Esophagus muscularis mucosa (tissue), 4 donors: ENCODE measurements around the gene KCNA5. TPM values are rescaled to one million over a fixed set of nuclear protein-coding genes. Genes with fewer than 3 reads are reported as not detected.
A peak's percentile ranks its signal among the peaks of the same experiment; 100 is the strongest.

Experiments used
- DNase-seq: peaks from one replicate; pipeline ENCODE4 v3.0.0-alpha.2; 2017; ENCODE audit errors: extremely low spot score
- H3K27ac ChIP-seq, 4 donors: fragments of 200-600 bp; sonication (generic); replicated peaks in 1 of 4; 1 replicate in 3 of 4; 2 replicates in 1 of 4; pipeline ENCODE4 v1.5.1; 2016 to 2019; ENCODE audit warnings: mild to moderate bottlenecking in 1 of 4
- H3K27me3 ChIP-seq, 4 donors: fragments of 200-600 bp; sonication (generic); one replicate each; pipeline versions ENCODE4 v1.5.1 to v1.6.0; 2016 to 2019
- H3K36me3 ChIP-seq, 4 donors: fragments of 200-600 bp; sonication (generic); one replicate each; pipeline ENCODE4 v1.5.1; 2016 to 2019
- H3K4me1 ChIP-seq, 4 donors: fragments of 200-600 bp; sonication (generic); one replicate each; pipeline ENCODE4 v1.5.1; 2016 to 2019
- H3K4me3 ChIP-seq, 4 donors: fragments of 200-600 bp; sonication (generic); 1 replicate in 2 of 4; 2 replicates in 2 of 4; pipeline ENCODE4 v1.5.1; 2016 to 2019; ENCODE audit warnings: mild to moderate bottlenecking in 4 of 4, moderate library complexity in 1 of 4
- H3K9me3 ChIP-seq, 4 donors: fragments of 200-600 bp; sonication (generic); 1 replicate in 3 of 4; 2 replicates in 1 of 4; pipeline ENCODE4 v1.5.1; 2016 to 2019
- EP300 ChIP-seq: sonication (generic); formaldehyde crosslinking; IDR thresholded peaks from one replicate; pipeline ENCODE4 v1.6.1; 2017; ENCODE audit warnings: antibody characterized with exemption
- POLR2A ChIP-seq: fragments of 450-650 bp; IDR thresholded peaks from one replicate; pipeline ENCODE4 v1.6.1; 2017; ENCODE audit warnings: antibody characterized with exemption, moderate library complexity, mild to moderate bottlenecking, low read depth
- POLR2AphosphoS5 ChIP-seq, 2 donors: sonication (generic); formaldehyde crosslinking; IDR thresholded peaks; one replicate each; pipeline ENCODE4 v1.6.1; 2017; ENCODE audit warnings: antibody characterized with exemption in 2 of 2
- WGBS: methylation state at CpG from one replicate; pipeline ENCODE4 v1.1.5; 2018; 5-methylcytosine and 5-hydroxymethylcytosine counted together
- intact Hi-C: fragments of 100-400 bp; cut with DNase I; formaldehyde crosslinking; loops from one replicate; pipeline ENCODE4 v1.15.1; 2023
- total RNA-seq, 4 donors: library from RNA; depleted of rRNA; stranded (reverse); fragments of >200 nt; gene quantifications; one replicate each; pipeline versions ENCODE4 v1.1.0 to v1.2.1, GENCODE V29; 2016
- TF ChIP-seq, protein P1 (sequence below), 3 experiments: fragments of 200-600 bp in 2 of 3; fragments of 450-650 bp in 1 of 3; sonication (generic) in 2 of 3; IDR thresholded peaks; one replicate each; pipeline ENCODE4 v1.5.1; 2017 to 2019; ENCODE audit warnings: antibody characterized with exemption in 3 of 3, mild to moderate bottlenecking in 2 of 3, moderate library complexity in 1 of 3

KCNA5 gene
- total RNA-seq, 4 donors from 2014 or later, result 1.2 to 5.9 (median 2.2) TPM

DNA sequence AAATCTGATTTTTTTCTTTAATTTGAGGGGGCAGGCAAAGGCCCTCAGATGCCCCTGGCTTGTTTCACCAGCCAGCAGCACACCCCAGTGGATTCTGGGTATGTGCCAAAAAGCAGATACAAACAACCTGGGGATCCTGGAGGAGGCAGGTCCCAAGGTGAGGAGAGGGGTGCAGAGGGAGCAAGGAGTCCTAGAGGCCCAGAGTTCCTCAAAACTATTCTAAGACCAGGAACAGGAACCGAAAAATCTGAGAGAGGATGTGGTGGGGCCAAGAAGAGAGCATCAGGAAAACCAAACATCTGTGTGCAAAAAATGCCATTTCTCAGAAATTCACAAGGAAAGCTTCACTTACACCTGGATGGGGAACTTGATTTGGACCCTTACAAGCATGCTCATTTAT lies 8.2 kb downstream of the KCNA5 start:
- H3K27me3 ChIP-seq, result peaks cover 0 to 7% (median 0%) of the 10 kb centered on the region in 4 donors
- H3K9me3 ChIP-seq, result no peaks in the 10 kb centered on the region
- no peaks in the 10 kb centered on the region for H3K36me3 ChIP-seq
- H3K27ac ChIP-seq, result no peak overlapping the region
- TF ChIP-seq POLR2A (no peak), POLR2AphosphoS5 (IDR thresholded peaks at IDR 0.05) (no peak), EP300 (no peak)
- TF ChIP-seq, protein P1, sequence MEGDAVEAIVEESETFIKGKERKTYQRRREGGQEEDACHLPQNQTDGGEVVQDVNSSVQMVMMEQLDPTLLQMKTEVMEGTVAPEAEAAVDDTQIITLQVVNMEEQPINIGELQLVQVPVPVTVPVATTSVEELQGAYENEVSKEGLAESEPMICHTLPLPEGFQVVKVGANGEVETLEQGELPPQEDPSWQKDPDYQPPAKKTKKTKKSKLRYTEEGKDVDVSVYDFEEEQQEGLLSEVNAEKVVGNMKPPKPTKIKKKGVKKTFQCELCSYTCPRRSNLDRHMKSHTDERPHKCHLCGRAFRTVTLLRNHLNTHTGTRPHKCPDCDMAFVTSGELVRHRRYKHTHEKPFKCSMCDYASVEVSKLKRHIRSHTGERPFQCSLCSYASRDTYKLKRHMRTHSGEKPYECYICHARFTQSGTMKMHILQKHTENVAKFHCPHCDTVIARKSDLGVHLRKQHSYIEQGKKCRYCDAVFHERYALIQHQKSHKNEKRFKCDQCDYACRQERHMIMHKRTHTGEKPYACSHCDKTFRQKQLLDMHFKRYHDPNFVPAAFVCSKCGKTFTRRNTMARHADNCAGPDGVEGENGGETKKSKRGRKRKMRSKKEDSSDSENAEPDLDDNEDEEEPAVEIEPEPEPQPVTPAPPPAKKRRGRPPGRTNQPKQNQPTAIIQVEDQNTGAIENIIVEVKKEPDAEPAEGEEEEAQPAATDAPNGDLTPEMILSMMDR (IDR thresholded peaks at IDR 0.05), result no peak
- WGBS, result 61% methylated on average over 1 of the region's 1 CpG
- intact Hi-C loops, result no loop called here
- no peak for DNase-seq
- H3K4me3 ChIP-seq, result no peak overlapping the region
- H3K4me1 ChIP-seq, result peaks cover 7 to 17% (median 10%) of the 10 kb centered on the region in 4 donors

DNA sequence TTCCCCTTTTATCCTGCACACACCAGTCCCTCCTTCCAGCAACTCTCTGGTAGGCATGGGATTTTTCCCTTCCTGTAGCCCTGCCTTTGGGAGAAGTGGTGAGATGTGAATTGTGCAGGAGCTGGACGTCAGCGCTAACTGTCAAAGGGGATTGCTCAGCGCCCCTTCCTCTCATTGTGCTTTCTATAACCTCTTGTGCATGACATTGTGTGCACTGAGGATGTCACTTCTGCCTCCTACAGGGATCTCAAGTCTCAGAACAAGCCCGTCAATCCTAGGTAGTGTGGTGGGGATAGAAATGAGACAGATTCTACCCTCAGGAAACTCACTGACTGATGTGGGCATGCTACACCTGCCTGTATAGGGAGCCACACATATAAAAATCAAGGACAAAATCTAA lies 8.7 kb downstream of the KCNA5 start:
- DNase-seq, result no peak
- H3K27me3 ChIP-seq, result peaks cover 0 to 2% (median 0%) of the 10 kb centered on the region in 4 donors
- intact Hi-C loops, result no loop called here
- no peak overlapping the region for H3K27ac ChIP-seq
- H3K36me3 ChIP-seq, result no peaks in the 10 kb centered on the region
- no peaks in the 10 kb centered on the region for H3K9me3 ChIP-seq
- WGBS, result 69% methylated on average over 4 of the region's 4 CpGs
- TF ChIP-seq POLR2A (no peak), EP300 (no peak), POLR2AphosphoS5 (IDR thresholded peaks at IDR 0.05) (no peak)
- TF ChIP-seq, protein P1 (IDR thresholded peaks at IDR 0.05), result no peak
- no peak overlapping the region for H3K4me3 ChIP-seq
- H3K4me1 ChIP-seq, result peaks cover 2 to 13% (median 7%) of the 10 kb centered on the region in 4 donors

DNA sequence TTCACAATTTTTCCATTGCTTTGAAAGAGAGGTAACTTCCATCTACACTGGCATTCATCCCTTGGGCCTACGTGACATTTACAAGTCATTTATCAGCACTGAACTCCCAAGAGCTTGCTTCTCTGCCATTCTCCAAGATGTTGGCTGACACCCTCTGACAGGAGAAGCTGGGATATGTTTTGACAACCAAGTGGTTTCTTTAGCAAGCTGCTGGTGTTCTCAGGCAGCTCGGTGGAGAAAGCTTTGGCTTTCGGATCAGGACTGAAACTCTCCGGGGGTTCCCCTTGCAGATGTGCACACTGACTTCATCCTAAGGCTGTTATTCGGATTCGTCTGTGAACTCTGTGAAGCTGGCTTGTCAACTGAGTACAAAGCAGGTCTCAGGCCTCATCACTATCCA lies 15.7 kb downstream of the KCNA5 start:
- TF ChIP-seq POLR2AphosphoS5 (IDR thresholded peaks at IDR 0.05) (no peak), EP300 (no peak), POLR2A (no peak)
- TF ChIP-seq, protein P1 (IDR thresholded peaks at IDR 0.05), result no peak
- Histone ChIP-seq H3K4me3 (no peak overlapping the region), H3K4me1 (peaks cover 16 to 37% (median 30%) of the 10 kb centered on the region in 4 donors), H3K27me3 (no peaks in the 10 kb centered on the region), H3K27ac (peak overlapping the region in 1 of 4 donors; percentile 4), H3K36me3 (no peaks in the 10 kb centered on the region), H3K9me3 (no peaks in the 10 kb centered on the region)
- DNase-seq, result no peak
- 63% methylated on average over 6 of the region's 6 CpGs for WGBS
- intact Hi-C loops, result no loop called here

DNA sequence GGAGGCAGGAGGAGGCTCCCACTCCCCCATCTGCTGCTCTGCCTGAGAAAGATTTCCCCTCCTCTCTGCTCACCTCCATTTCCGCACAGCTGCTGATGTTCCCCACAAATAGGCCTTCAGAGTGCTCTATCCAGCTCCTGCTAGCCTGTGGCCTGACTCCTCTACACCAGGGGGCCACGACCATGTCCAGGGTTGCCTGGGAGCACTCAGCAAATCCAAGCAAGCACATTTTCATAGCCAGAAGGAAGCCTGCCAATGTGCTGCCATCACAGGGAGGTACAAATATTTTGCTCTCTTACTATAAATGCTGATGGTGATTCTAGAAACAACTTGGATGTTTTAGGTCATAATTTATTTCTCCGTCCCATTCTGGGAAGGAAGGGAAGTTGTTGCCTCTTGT lies 17.3 kb downstream of the KCNA5 start:
- H3K9me3 ChIP-seq, result no peaks in the 10 kb centered on the region
- H3K4me1 ChIP-seq, result peaks cover 16 to 37% (median 30%) of the 10 kb centered on the region in 4 donors
- intact Hi-C loops, result no loop called here
- no peak overlapping the region for H3K4me3 ChIP-seq
- H3K36me3 ChIP-seq, result no peaks in the 10 kb centered on the region
- WGBS, result 56% methylated on average over 3 of the region's 3 CpGs
- H3K27me3 ChIP-seq, result no peaks in the 10 kb centered on the region
- TF ChIP-seq POLR2AphosphoS5 (IDR thresholded peaks at IDR 0.05), result no peak
- no peak overlapping the region for H3K27ac ChIP-seq
- DNase-seq, result no peak

DNA sequence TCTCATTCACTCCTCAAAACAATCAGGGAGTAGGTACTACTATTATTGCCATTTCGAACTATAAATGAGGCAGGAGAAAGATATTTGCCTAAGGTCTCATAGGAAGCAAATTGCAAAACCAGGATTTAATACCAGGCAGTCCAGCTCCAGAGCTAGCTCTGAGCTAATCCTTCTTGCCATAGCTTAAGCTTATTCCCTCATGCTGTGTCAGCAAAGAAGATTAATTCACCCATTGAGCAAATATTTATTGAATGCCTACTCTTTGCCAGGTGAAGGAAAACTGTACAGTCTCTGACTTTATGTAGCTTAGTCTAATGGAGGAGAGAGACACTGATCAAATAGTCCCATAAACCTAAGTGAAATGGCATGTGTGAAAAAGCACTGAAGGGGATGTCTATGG lies 19.5 kb downstream of the KCNA5 start:
- no peaks in the 10 kb centered on the region for H3K9me3 ChIP-seq
- peaks cover 16 to 37% (median 30%) of the 10 kb centered on the region in 4 donors for H3K4me1 ChIP-seq
- TF ChIP-seq, protein P1 (IDR thresholded peaks at IDR 0.05), result no peak
- intact Hi-C loops, result no loop called here
- no peak overlapping the region for H3K4me3 ChIP-seq
- DNase-seq, result no peak
- WGBS, result 86% methylated on average over 1 of the region's 1 CpG
- no peaks in the 10 kb centered on the region for H3K27me3 ChIP-seq
- no peak overlapping the region for H3K27ac ChIP-seq
- no peaks in the 10 kb centered on the region for H3K36me3 ChIP-seq
